SK-N-MC (cell line): ENCODE data around the gene KRT80.

Experiments
- EZH2 ChIP-seq: fragments of 200-600 bp; sonication (generic); IDR thresholded peaks from one replicate; pipeline ENCODE4 v1.6.1; 2017; ENCODE audit warnings: antibody characterized with exemption
- FOXP2 ChIP-seq: optimal IDR thresholded peaks from 2 replicates; pipeline ENCODE3; 2011; ENCODE audit warnings: mild to moderate bottlenecking, moderate library complexity; ENCODE audit not compliant: insufficient read depth; ENCODE audit errors: extremely low read length, control extremely low read depth
- POLR2AphosphoS5 ChIP-seq: IDR thresholded peaks from 2 replicates; pipeline ENCODE4 v1.6.1; 2012; ENCODE audit warnings: mild to moderate bottlenecking, low read depth, low read length, borderline replicate concordance

GRCh38 chr12:52239767-52240166, 48.0 kb upstream of the KRT80 start:
- TF ChIP-seq EZH2 (no peak), POLR2AphosphoS5 (no peak), FOXP2 (no peak)
